T-helper 9 cell (primary cell): ENCODE results near the gene DGKI.
"Not testable (repeated sequence)": the region's sequence is repeated elsewhere in the genome, so short reads cannot be mapped to it uniquely, and the experiment has no call there.

Experiments used
- DNase-seq: peaks from one replicate; pipeline ENCODE4 v3.0.0-alpha.2; 2020

The DGKI gene

GRCh38 chr7:137732168-137732567 is 114.6 kb downstream of the DGKI start:
- no peak for DNase-seq

GRCh38 chr7:137731436-137731835 is 115.3 kb downstream of the DGKI start:
- DNase-seq, result no peak

GRCh38 chr7:137728426-137728825 is 118.3 kb downstream of the DGKI start:
- no peak for DNase-seq

- no peak for DNase-seq
These were observed 119.4 kb downstream of the DGKI start for GRCh38 chr7:137727413-137727812.

GRCh38 chr7:137718355-137718754 is 128.4 kb downstream of the DGKI start:
- no peak for DNase-seq

- DNase-seq, result no peak
These were observed 128.9 kb downstream of the DGKI start for GRCh38 chr7:137717811-137718271.

GRCh38 chr7:137717045-137717444 is 129.7 kb downstream of the DGKI start:
- DNase-seq, result no peak

- DNase-seq, result no peak
These were observed 130.7 kb downstream of the DGKI start for GRCh38 chr7:137716061-137716460.

- DNase-seq, result no peak
These were observed 131.2 kb downstream of the DGKI start for GRCh38 chr7:137715533-137715932.

GRCh38 chr7:137715121-137715520 is 131.7 kb downstream of the DGKI start:
- DNase-seq, result no peak

GRCh38 chr7:137706330-137706729 is 140.4 kb downstream of the DGKI start:
- DNase-seq, result not testable (repeated sequence)

- DNase-seq, result no peak
These were observed 142.1 kb downstream of the DGKI start for GRCh38 chr7:137704723-137705122.

- DNase-seq, result no peak
These were observed 143.3 kb downstream of the DGKI start for GRCh38 chr7:137703291-137704010.

- DNase-seq, result no peak
These were observed 149.8 kb downstream of the DGKI start for GRCh38 chr7:137696988-137697387.

GRCh38 chr7:137696376-137696775 is 150.4 kb downstream of the DGKI start:
- DNase-seq, result no peak

- no peak for DNase-seq
These were observed 150.8 kb downstream of the DGKI start for GRCh38 chr7:137695942-137696341.

GRCh38 chr7:137695494-137695893 is 151.3 kb downstream of the DGKI start:
- no peak for DNase-seq

GRCh38 chr7:137694405-137694804 is 152.4 kb downstream of the DGKI start:
- DNase-seq, result no peak

- no peak for DNase-seq
These were observed 154.4 kb downstream of the DGKI start for GRCh38 chr7:137692399-137692798.

GRCh38 chr7:137691566-137691965 is 155.2 kb downstream of the DGKI start:
- DNase-seq, result no peak

GRCh38 chr7:137690635-137691034 is 156.1 kb downstream of the DGKI start:
- DNase-seq, result no peak

- DNase-seq, result no peak
These were observed 157.0 kb downstream of the DGKI start for GRCh38 chr7:137689761-137690160.

- no peak for DNase-seq
These were observed 159.1 kb downstream of the DGKI start for GRCh38 chr7:137687556-137688265.

GRCh38 chr7:137685433-137686164 is 161.2 kb downstream of the DGKI start:
- DNase-seq, result no peak
